ENCODE data around the gene SACM1L.
"Not testable (repeated sequence)": the region's sequence is repeated elsewhere in the genome, so short reads cannot be mapped to it uniquely, and the experiment has no call there.

SACM1L gene

GRCh38 chr3:45754461-45754860 lies 65.3 kb downstream of the SACM1L start:
- Histone ChIP-seq H3K4me3 (ENCODE audit: low read length) (no peak overlapping the region), H3K27me3 (ENCODE audit: control insufficient read depth, insufficient read depth, low read length) (no peaks in the 10 kb centered on the region), H3K27ac (ENCODE audit: low read depth, low read length) (no peak overlapping the region), H3K36me3 (ENCODE audit: control insufficient read depth, insufficient read depth, low read length) (no peaks in the 10 kb centered on the region), H3K4me1 (ENCODE audit: control insufficient read depth, insufficient read depth, low read length) (no peaks in the 10 kb centered on the region), H3K9ac (ENCODE audit: low read length) (no peak overlapping the region)

GRCh38 chr3:45756055-45756454 lies 66.9 kb downstream of the SACM1L start:
- H3K36me3 ChIP-seq (ENCODE audit: control insufficient read depth, insufficient read depth, low read length): no peaks in the 10 kb centered on the region
- no peak overlapping the region for H3K9ac ChIP-seq (ENCODE audit: low read length)
- H3K4me3 ChIP-seq (ENCODE audit: low read length): no peak overlapping the region
- no peak overlapping the region for H3K27ac ChIP-seq (ENCODE audit: low read depth, low read length)
- H3K27me3 ChIP-seq (ENCODE audit: control insufficient read depth, insufficient read depth, low read length): no peaks in the 10 kb centered on the region
- no peaks in the 10 kb centered on the region for H3K4me1 ChIP-seq (ENCODE audit: control insufficient read depth, insufficient read depth, low read length)

GRCh38 chr3:45757141-45757540 lies 67.9 kb downstream of the SACM1L start:
- not testable (repeated sequence) for H3K27ac ChIP-seq (ENCODE audit: low read depth, low read length); H3K4me1 ChIP-seq (ENCODE audit: control insufficient read depth, insufficient read depth, low read length); H3K9ac ChIP-seq (ENCODE audit: low read length); H3K36me3 ChIP-seq (ENCODE audit: control insufficient read depth, insufficient read depth, low read length); H3K27me3 ChIP-seq (ENCODE audit: control insufficient read depth, insufficient read depth, low read length); H3K4me3 ChIP-seq (ENCODE audit: low read length)

GRCh38 chr3:45758871-45759270 lies 69.7 kb downstream of the SACM1L start:
- H3K36me3 ChIP-seq (ENCODE audit: control insufficient read depth, insufficient read depth, low read length): no peaks in the 10 kb centered on the region
- H3K9ac ChIP-seq (ENCODE audit: low read length): no peak overlapping the region
- no peak overlapping the region for H3K4me3 ChIP-seq (ENCODE audit: low read length)
- H3K27me3 ChIP-seq (ENCODE audit: control insufficient read depth, insufficient read depth, low read length): no peaks in the 10 kb centered on the region
- H3K27ac ChIP-seq (ENCODE audit: low read depth, low read length): no peak overlapping the region
- no peaks in the 10 kb centered on the region for H3K4me1 ChIP-seq (ENCODE audit: control insufficient read depth, insufficient read depth, low read length)

GRCh38 chr3:45759851-45760250 lies 70.7 kb downstream of the SACM1L start:
- Histone ChIP-seq H3K36me3 (ENCODE audit: control insufficient read depth, insufficient read depth, low read length) (no peaks in the 10 kb centered on the region), H3K4me3 (ENCODE audit: low read length) (no peak overlapping the region), H3K27me3 (ENCODE audit: control insufficient read depth, insufficient read depth, low read length) (no peaks in the 10 kb centered on the region), H3K9ac (ENCODE audit: low read length) (no peak overlapping the region), H3K27ac (ENCODE audit: low read depth, low read length) (no peak overlapping the region), H3K4me1 (ENCODE audit: control insufficient read depth, insufficient read depth, low read length) (no peaks in the 10 kb centered on the region)

- H3K36me3 ChIP-seq (ENCODE audit: control insufficient read depth, insufficient read depth, low read length): no peaks in the 10 kb centered on the region
Measured at GRCh38 chr3:45760878-45761711, 71.9 kb downstream of the SACM1L start.

GRCh38 chr3:45761831-45762230 lies 72.6 kb downstream of the SACM1L start:
- H3K27ac ChIP-seq (ENCODE audit: low read depth, low read length): no peak overlapping the region
- no peaks in the 10 kb centered on the region for H3K36me3 ChIP-seq (ENCODE audit: control insufficient read depth, insufficient read depth, low read length)
- no peak overlapping the region for H3K4me3 ChIP-seq (ENCODE audit: low read length)
- no peaks in the 10 kb centered on the region for H3K27me3 ChIP-seq (ENCODE audit: control insufficient read depth, insufficient read depth, low read length)
- H3K4me1 ChIP-seq (ENCODE audit: control insufficient read depth, insufficient read depth, low read length): no peaks in the 10 kb centered on the region
- no peak overlapping the region for H3K9ac ChIP-seq (ENCODE audit: low read length)

More at GRCh38 chr3:45760878-45761711, 71.9 kb downstream of the SACM1L start:
- Histone ChIP-seq H3K4me3 (ENCODE audit: low read length) (no peak overlapping the region), H3K27ac (ENCODE audit: low read depth, low read length) (no peak overlapping the region), H3K27me3 (ENCODE audit: control insufficient read depth, insufficient read depth, low read length) (no peaks in the 10 kb centered on the region), H3K4me1 (ENCODE audit: control insufficient read depth, insufficient read depth, low read length) (no peaks in the 10 kb centered on the region), H3K9ac (ENCODE audit: low read length) (no peak overlapping the region)

GRCh38 chr3:45762647-45763302 lies 73.6 kb downstream of the SACM1L start:
- H3K4me3 ChIP-seq (ENCODE audit: low read length): no peak overlapping the region
- no peaks in the 10 kb centered on the region for H3K4me1 ChIP-seq (ENCODE audit: control insufficient read depth, insufficient read depth, low read length)
- no peaks in the 10 kb centered on the region for H3K27me3 ChIP-seq (ENCODE audit: control insufficient read depth, insufficient read depth, low read length)
- H3K27ac ChIP-seq (ENCODE audit: low read depth, low read length): no peak overlapping the region
- H3K36me3 ChIP-seq (ENCODE audit: control insufficient read depth, insufficient read depth, low read length): no peaks in the 10 kb centered on the region
- H3K9ac ChIP-seq (ENCODE audit: low read length): no peak overlapping the region

GRCh38 chr3:45763303-45763675 lies 74.1 kb downstream of the SACM1L start:
- H3K4me1 ChIP-seq (ENCODE audit: control insufficient read depth, insufficient read depth, low read length): no peaks in the 10 kb centered on the region
- H3K36me3 ChIP-seq (ENCODE audit: control insufficient read depth, insufficient read depth, low read length): no peaks in the 10 kb centered on the region
- no peaks in the 10 kb centered on the region for H3K27me3 ChIP-seq (ENCODE audit: control insufficient read depth, insufficient read depth, low read length)
- no peak overlapping the region for H3K27ac ChIP-seq (ENCODE audit: low read depth, low read length)
- H3K9ac ChIP-seq (ENCODE audit: low read length): no peak overlapping the region
- H3K4me3 ChIP-seq (ENCODE audit: low read length): no peak overlapping the region

GRCh38 chr3:45765266-45765851 lies 76.2 kb downstream of the SACM1L start:
- no peak overlapping the region for H3K4me3 ChIP-seq (ENCODE audit: low read length)
- no peaks in the 10 kb centered on the region for H3K27me3 ChIP-seq (ENCODE audit: control insufficient read depth, insufficient read depth, low read length)
- no peaks in the 10 kb centered on the region for H3K4me1 ChIP-seq (ENCODE audit: control insufficient read depth, insufficient read depth, low read length)
- H3K27ac ChIP-seq (ENCODE audit: low read depth, low read length): no peak overlapping the region
- no peak overlapping the region for H3K9ac ChIP-seq (ENCODE audit: low read length)
- no peaks in the 10 kb centered on the region for H3K36me3 ChIP-seq (ENCODE audit: control insufficient read depth, insufficient read depth, low read length)

GRCh38 chr3:45765958-45766357 lies 76.8 kb downstream of the SACM1L start:
- Histone ChIP-seq H3K4me1 (ENCODE audit: control insufficient read depth, insufficient read depth, low read length) (no peaks in the 10 kb centered on the region), H3K27ac (ENCODE audit: low read depth, low read length) (no peak overlapping the region), H3K9ac (ENCODE audit: low read length) (no peak overlapping the region), H3K36me3 (ENCODE audit: control insufficient read depth, insufficient read depth, low read length) (no peaks in the 10 kb centered on the region), H3K27me3 (ENCODE audit: control insufficient read depth, insufficient read depth, low read length) (no peaks in the 10 kb centered on the region), H3K4me3 (ENCODE audit: low read length) (no peak overlapping the region)

- no peak overlapping the region for H3K4me3 ChIP-seq (ENCODE audit: low read length)
- H3K9ac ChIP-seq (ENCODE audit: low read length): no peak overlapping the region
- H3K4me1 ChIP-seq (ENCODE audit: control insufficient read depth, insufficient read depth, low read length): no peaks in the 10 kb centered on the region
- H3K27ac ChIP-seq (ENCODE audit: low read depth, low read length): no peak overlapping the region
- no peaks in the 10 kb centered on the region for H3K36me3 ChIP-seq (ENCODE audit: control insufficient read depth, insufficient read depth, low read length)
- no peaks in the 10 kb centered on the region for H3K27me3 ChIP-seq (ENCODE audit: control insufficient read depth, insufficient read depth, low read length)
Measured at GRCh38 chr3:45771166-45771775, 82.1 kb downstream of the SACM1L start.
